NCI-H2196 (cell line): Measurements from ENCODE around the gene SLC7A10.
"Not testable (repeated sequence)": the region's sequence is repeated elsewhere in the genome, so short reads cannot be mapped to it uniquely, and the experiment has no call there.

Experiments
- DNase-seq: peaks from one replicate; lab custom pipeline; 2025; ENCODE audit not compliant: unreplicated experiment; lab: John Stamatoyannopoulos, UW

SLC7A10 gene

GRCh38 chr19:33186431-33187182 is 39.0 kb downstream of the SLC7A10 start:
- no peak for DNase-seq

DNA sequence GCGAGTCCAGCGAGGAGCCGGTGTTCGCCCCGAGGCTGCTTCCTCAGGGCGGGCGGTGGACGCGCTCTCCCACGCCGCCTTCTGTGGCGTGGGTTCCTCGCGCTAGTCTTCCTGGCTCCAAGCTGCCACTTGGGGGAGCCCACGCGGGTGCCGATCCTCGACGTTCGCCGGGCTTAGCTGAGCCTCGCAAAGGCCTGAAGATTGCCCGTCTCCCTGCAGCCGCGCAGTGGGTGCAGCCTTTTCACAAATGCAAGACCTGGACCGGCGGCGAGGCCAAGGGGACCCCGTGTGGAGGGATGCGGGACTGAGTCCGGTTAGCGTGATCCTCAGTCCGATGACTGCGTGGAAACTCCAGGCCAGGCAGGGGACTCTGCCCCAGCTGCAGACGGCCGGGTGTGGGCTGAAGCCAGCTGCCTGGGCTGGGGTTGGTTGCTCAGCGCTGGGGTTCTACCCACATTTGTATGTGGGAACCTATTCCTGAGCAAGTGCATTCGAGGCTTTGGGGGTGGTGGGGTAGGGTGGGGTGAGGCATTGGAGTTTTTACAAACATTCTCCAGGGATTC is 48.2 kb downstream of the SLC7A10 start:
- no peak for DNase-seq

- peak; percentile 99 for DNase-seq
Observed at GRCh38 chr19:33176670-33177416, 48.8 kb downstream of the SLC7A10 start.

DNA sequence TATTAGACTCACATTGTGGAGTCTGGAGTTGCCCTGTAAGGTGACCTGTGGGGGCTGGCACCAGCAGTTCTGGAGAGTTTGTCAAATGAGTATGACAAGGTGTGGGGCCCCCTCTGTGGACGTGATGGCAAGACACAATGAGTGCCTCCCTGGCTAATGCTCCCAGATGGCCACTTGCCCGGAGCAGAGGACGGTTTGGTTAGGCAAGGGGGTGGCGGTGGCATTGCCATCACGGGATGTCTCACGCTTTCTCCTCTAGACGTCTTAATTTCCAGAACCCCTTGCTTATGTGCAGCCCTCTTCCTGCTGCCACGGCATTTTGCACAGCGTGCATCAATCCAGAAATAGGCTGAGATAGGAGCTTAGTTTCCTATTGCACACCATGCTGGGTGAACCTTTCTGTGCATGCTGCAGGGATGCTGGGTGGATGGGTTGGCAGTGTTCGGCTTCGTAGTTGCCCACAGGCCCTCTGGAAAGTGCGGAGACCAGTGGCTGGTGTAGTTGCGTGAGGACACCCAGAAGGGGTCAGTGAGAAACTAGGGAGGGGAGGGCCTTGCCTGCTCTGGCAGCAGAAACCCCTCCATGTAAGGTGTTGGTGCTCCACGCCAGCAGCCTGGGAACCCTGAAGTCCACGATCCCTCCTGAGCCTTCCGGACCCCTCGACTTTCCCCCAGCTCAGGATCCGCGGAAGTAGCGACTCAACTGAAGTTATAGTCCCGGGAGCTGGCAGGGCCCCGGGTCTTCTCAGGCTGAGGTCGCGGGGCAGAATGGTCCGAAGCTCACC is 49.6 kb downstream of the SLC7A10 start:
- DNase-seq, result no peak

DNA sequence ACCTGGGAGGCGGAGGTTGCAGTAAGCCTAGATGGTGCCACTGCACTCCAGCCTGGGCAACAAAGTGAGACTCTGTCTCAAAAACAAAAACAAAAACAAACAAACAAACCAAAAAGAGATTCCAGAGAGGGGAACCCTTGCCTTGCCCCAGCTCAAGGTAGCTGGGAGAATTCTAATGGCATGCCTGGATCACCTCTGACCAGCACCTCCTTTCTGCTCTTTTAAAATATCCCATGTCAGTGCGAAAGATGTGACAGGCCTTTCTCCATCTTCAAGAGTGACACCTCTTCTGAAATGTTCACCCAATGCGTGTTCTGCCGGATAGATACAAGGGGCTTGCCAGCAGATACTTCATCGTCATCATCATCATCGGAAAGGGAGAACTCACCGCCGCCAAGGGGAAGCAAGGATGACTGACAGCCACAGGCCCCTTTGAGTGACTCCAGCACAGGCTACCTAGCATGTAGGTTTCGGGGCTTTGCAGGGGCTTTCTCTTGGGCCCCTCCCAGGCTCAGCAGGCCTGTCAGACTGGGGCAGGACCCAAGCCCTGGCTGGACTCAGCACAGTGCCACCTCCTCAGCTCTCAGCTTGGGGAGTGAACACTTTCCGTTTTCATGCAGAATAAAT is 50.4 kb downstream of the SLC7A10 start:
- no peak for DNase-seq

GRCh38 chr19:33174186-33174585 is 51.5 kb downstream of the SLC7A10 start:
- no peak for DNase-seq

GRCh38 chr19:33171916-33172359 is 53.7 kb downstream of the SLC7A10 start:
- DNase-seq, result no peak

GRCh38 chr19:33171222-33171795 is 54.3 kb downstream of the SLC7A10 start:
- DNase-seq, result no peak

- no peak for DNase-seq
Observed at GRCh38 chr19:33168528-33168927, 57.1 kb downstream of the SLC7A10 start.

DNA sequence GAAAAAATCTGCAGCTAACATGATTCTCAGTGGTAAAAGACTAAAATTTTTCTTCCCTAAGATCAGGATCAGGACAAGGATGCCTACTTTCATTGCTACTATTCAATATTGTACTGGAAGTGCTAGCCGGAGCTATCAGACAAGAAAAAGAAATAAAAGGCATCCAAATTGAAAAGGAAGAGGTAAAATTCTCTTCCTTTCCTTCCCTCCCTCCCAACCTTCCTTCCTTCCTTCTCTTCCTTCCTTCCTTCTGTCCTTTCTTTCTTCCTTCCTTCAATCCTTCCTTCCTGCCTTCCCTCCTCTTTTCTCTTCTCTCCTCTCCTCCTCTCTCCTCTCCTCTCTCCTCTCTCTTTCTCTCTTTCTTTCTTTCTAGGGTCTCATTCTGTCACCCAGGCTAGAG is 58.2 kb downstream of the SLC7A10 start:
- no peak for DNase-seq

GRCh38 chr19:33166037-33166436 is 59.6 kb downstream of the SLC7A10 start:
- not testable (repeated sequence) for DNase-seq

DNA sequence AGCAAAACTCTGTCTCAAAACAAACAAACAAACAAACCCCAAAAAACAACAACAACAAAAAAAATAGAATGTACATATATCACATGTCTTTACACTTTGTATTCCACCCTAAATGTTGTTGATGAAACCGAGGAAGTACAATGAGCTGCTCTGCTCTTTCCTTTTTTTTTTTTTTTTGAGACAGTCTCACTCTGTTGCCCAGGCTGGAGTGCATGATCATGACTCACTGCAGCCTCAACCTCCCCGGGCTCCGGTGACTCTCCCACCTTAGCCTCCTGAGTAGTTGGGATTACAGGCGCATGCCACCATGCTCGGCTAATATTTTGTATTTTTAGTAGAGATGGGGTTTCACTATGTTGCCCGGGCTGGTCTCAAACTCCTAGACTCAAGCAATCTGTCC is 62.2 kb downstream of the SLC7A10 start:
- no peak for DNase-seq

GRCh38 chr19:33161201-33161600 is 64.4 kb downstream of the SLC7A10 start:
- DNase-seq, result no peak

GRCh38 chr19:33159893-33160292 is 65.8 kb downstream of the SLC7A10 start:
- no peak for DNase-seq

DNA sequence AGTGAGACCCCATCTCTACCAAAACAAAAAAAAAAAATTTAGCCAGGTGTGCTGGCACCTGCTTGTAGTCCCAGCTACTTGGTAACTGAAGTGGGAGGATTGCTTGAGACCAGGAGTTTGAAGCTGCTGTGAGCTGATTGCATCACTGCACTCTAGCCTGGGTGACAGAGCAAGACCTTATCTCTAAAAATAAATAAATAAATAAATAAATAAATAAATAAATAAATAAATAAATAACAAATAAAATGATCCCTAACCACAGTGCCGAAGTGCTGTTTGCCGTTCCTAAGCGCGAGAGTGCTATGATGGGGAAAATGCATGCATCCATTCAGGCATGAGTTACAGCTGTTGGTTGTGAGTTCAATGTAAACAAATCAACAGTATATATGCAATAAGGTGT is 66.5 kb downstream of the SLC7A10 start:
- no peak for DNase-seq
